ENCODE results near the gene OR6B1. TPM values are rescaled to one million over a fixed set of nuclear protein-coding genes. Genes with fewer than 3 reads are reported as not detected.
"Not testable (repeated sequence)": the region's sequence is repeated elsewhere in the genome, so short reads cannot be mapped to it uniquely, and the experiment has no call there.

The OR6B1 gene
- total and polyA plus RNA-seq, 12 donors, result under 0.01 TPM; not detected in 11

DNA sequence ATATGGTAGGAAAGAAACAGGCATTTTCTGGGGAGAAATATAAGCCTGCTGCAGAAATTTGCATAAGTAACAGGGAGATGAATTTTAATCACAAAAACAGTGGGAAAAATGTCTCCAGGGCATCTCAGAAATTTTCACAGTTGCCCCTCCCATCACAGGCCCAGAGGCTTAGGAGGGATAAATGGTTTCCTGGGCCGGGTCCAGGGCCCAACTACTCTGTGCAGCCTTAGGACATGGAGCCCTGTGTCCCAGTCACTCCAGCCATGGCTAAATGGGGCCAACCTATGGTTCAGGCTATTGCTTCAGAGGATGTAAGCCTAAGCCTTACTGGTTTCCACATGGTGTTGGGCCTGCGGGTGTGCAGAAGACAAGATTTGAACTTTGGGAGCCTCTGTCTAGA lies 9.2 kb downstream of the OR6B1 start:
- 81 to 100% (median 89%) methylated on average over 1 to 2 of the region's 2 CpGs for WGBS, 4 donors
- Histone ChIP-seq H3K9me3 (replicated peaks in 1 of 3) (no peaks in the 10 kb centered on the region), H3K4me3 (no peak overlapping the region), H3K27ac (no peak overlapping the region), H3K36me3 (replicated peaks in 1 of 2) (no peaks in the 10 kb centered on the region), H3K4me1 (replicated peaks in 1 of 2) (no peaks in the 10 kb centered on the region), H3K27me3 (no peaks in the 10 kb centered on the region)
- intact Hi-C loops (cut with DNase I), result no loop called here
- TF ChIP-seq CTCF (IDR thresholded peaks at IDR 0.05), result no peak
- TF ChIP-seq POLR2A (IDR thresholded peaks at IDR 0.05), result no peak
- DNase-seq, result no peak

- H3K9me3 ChIP-seq (replicated peaks in 1 of 3); H3K27me3 ChIP-seq; intact Hi-C loops (cut with DNase I); H3K36me3 ChIP-seq (replicated peaks in 1 of 2); H3K4me1 ChIP-seq (replicated peaks in 1 of 2); H3K4me3 ChIP-seq; DNase-seq; H3K27ac ChIP-seq: not testable (repeated sequence)
These were observed 9.9 kb downstream of the OR6B1 start for GRCh38 chr7:144010061-144010460.

- H3K9me3 ChIP-seq (replicated peaks in 1 of 3); intact Hi-C loops (cut with DNase I); DNase-seq; H3K36me3 ChIP-seq (replicated peaks in 1 of 2); H3K4me1 ChIP-seq (replicated peaks in 1 of 2); H3K4me3 ChIP-seq; H3K27me3 ChIP-seq; H3K27ac ChIP-seq: not testable (repeated sequence)
- 75 to 94% (median 87%) methylated on average over 1 of the region's 1 CpG for WGBS, 4 donors
These were observed 10.7 kb downstream of the OR6B1 start for GRCh38 chr7:144010821-144011220.

- Histone ChIP-seq H3K27me3 (no peaks in the 10 kb centered on the region), H3K4me1 (replicated peaks in 1 of 2) (no peaks in the 10 kb centered on the region), H3K36me3 (replicated peaks in 1 of 2) (no peaks in the 10 kb centered on the region), H3K27ac (no peak overlapping the region), H3K9me3 (replicated peaks in 1 of 3) (no peaks in the 10 kb centered on the region), H3K4me3 (no peak overlapping the region)
- no peak for DNase-seq
- no peak for TF ChIP-seq POLR2A (IDR thresholded peaks at IDR 0.05)
- no peak for TF ChIP-seq CTCF (IDR thresholded peaks at IDR 0.05)
- 82 to 94% (median 90%) methylated on average over 5 of the region's 5 CpGs for WGBS, 4 donors
- intact Hi-C loops (cut with DNase I), result no loop called here
These were observed 11.5 kb downstream of the OR6B1 start for GRCh38 chr7:144011458-144012230.

GRCh38 chr7:144018065-144018464 lies 17.9 kb downstream of the OR6B1 start:
- Histone ChIP-seq H3K4me1 (replicated peaks in 1 of 2) (peaks cover 26 to 31% of the 10 kb centered on the region in 2 donors), H3K27ac (peak overlapping the region in 1 of 5 donors; percentile 81), H3K36me3 (replicated peaks in 1 of 2) (no peaks in the 10 kb centered on the region), H3K4me3 (no peak overlapping the region), H3K9me3 (replicated peaks in 1 of 3) (no peaks in the 10 kb centered on the region), H3K27me3 (no peaks in the 10 kb centered on the region)
- WGBS, 4 donors, result 65 to 85% (median 75%) methylated on average over 4 of the region's 4 CpGs
- intact Hi-C loops (cut with DNase I), result no loop called here
- no peak for TF ChIP-seq CTCF (IDR thresholded peaks at IDR 0.05)
- no peak for TF ChIP-seq POLR2A (IDR thresholded peaks at IDR 0.05)
- DNase-seq, result no peak
